Mesothelial cell of epicardium (in vitro differentiated cells): ENCODE data around the gene DPM1. TPM values are rescaled to one million over a fixed set of nuclear protein-coding genes. Genes with fewer than 3 reads are reported as not detected.

ENCODE experiments used
- DNase-seq, 2 experiments: peaks; one replicate each; pipeline ENCODE4 v3.0.0; 2021; ENCODE audit warnings: low spot score in 2 of 2; ENCODE audit not compliant: unreplicated experiment in 2 of 2
- H3K27ac Mint-ChIP-seq: 2 replicates; pipeline ENCODE4 v1.8.0; 2021; ENCODE audit warnings: mixed read lengths
- H3K27me3 Mint-ChIP-seq: 2 replicates; pipeline ENCODE4 v1.8.0; 2021; ENCODE audit warnings: low read depth, mixed read lengths
- H3K36me3 Mint-ChIP-seq: 2 replicates; pipeline ENCODE4 v1.8.0; 2021; ENCODE audit warnings: mixed read lengths
- H3K4me1 Mint-ChIP-seq: 2 replicates; pipeline ENCODE4 v1.8.0; 2021; ENCODE audit warnings: mixed read lengths
- H3K4me3 Mint-ChIP-seq: 2 replicates; pipeline ENCODE4 v1.8.0; 2021; ENCODE audit warnings: mild to moderate bottlenecking, moderate library complexity, mixed read lengths
- H3K9me3 Mint-ChIP-seq: 2 replicates; pipeline ENCODE4 v1.8.0; 2021; ENCODE audit warnings: mixed read lengths
- CTCF ChIP-seq: fragments of 200-600 bp; sonication (generic); IDR thresholded peaks from one replicate; pipeline ENCODE4 v1.5.0; 2021; ENCODE audit warnings: antibody characterized with exemption; ENCODE audit not compliant: unreplicated experiment
- total RNA-seq: library from RNA; stranded (reverse); gene quantifications from 3 replicates; pipeline ENCODE4 v1.2.1, GENCODE V29; 2021

Gene DPM1
- total RNA-seq = 34.5 to 36.5 TPM (median 36.0 TPM) in 3 replicates

- Mint-ChIP-seq H3K36me3 (peaks cover 19% of the 10 kb centered on the region), H3K27ac (peak within 1 kb of the TSS; percentile 100), H3K9me3 (peaks cover 8% of the 10 kb centered on the region), H3K4me3 (peak within 1 kb of the TSS; percentile 97), H3K27me3 (no peaks in the 10 kb centered on the region), H3K4me1 (peaks cover 40% of the 10 kb centered on the region)
- DNase-seq = peak; percentile 72 to 86
- TF ChIP-seq CTCF = no peak
Observed at GRCh38 chr20:50957798-50958614, at the start of gene DPM1. TSS of gene DPM1 (minus strand) at chr20:50958532. CDS start at chr20:50958523, 9 bp downstream.

- Mint-ChIP-seq H3K27me3 (no peaks in the 10 kb centered on the region), H3K4me3 (no peak overlapping the region), H3K4me1 (no peaks in the 10 kb centered on the region), H3K27ac (no peak overlapping the region), H3K36me3 (peaks cover 33% of the 10 kb centered on the region), H3K9me3 (no peaks in the 10 kb centered on the region)
- no peak for TF ChIP-seq CTCF
- DNase-seq = no peak
Observed at GRCh38 chr20:51005214-51005613, 46.9 kb upstream of the DPM1 start.

DNA sequence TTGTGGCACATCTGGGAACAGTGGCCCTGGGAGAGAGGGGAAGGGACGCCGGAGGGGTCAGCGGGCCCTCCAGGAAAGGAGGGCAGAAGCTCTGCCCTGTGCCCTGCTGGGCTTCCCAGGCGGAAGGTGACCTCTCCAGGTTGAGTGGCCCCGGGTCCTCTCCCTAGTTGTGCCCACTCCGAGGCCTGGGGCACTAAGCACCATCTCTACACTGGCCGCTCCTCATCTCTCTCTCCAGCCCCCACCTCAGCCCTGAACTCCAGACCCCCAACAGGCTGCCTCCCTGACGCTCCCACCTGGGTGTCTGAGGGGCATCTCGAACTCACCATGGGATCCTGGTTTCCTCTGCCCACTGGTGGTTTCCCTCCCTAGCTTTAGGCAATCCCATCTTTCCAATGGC, 46.4 kb upstream of the DPM1 start:
- no peaks in the 10 kb centered on the region for H3K9me3 Mint-ChIP-seq
- H3K4me1 Mint-ChIP-seq = no peaks in the 10 kb centered on the region
- TF ChIP-seq CTCF = no peak
- H3K27ac Mint-ChIP-seq = no peak overlapping the region
- H3K36me3 Mint-ChIP-seq = peaks cover 32% of the 10 kb centered on the region
- no peaks in the 10 kb centered on the region for H3K27me3 Mint-ChIP-seq
- DNase-seq = no peak
- H3K4me3 Mint-ChIP-seq = no peak overlapping the region

GRCh38 chr20:51004305-51004727, 46.0 kb upstream of the DPM1 start:
- H3K4me1 Mint-ChIP-seq = no peaks in the 10 kb centered on the region
- no peaks in the 10 kb centered on the region for H3K27me3 Mint-ChIP-seq
- no peak for DNase-seq
- TF ChIP-seq CTCF = no peak
- peaks cover 29% of the 10 kb centered on the region for H3K36me3 Mint-ChIP-seq
- H3K27ac Mint-ChIP-seq = no peak overlapping the region
- H3K9me3 Mint-ChIP-seq = no peaks in the 10 kb centered on the region
- no peak overlapping the region for H3K4me3 Mint-ChIP-seq

DNA sequence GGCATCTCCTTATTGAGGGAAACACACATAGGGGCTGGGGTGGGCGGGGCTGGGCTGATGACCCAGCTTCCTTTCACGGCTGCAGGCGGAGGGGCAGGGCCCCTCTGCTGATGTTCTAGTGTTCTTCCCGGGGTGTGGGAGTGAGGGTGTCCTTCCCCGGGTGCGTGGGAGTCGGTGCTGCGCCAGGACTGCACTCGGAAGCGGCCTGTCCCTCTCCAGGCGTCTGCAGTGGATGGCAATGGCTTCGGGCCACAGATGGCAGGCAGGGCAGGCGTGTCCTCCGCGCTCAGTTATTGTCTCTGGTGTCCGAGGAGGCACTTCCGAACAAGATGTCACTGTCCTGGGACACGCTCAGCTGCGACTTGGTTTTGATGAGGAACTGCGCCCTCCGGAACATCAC, 45.4 kb upstream of the DPM1 start:
- DNase-seq = no peak
- H3K4me1 Mint-ChIP-seq = no peaks in the 10 kb centered on the region
- peaks cover 23% of the 10 kb centered on the region for H3K36me3 Mint-ChIP-seq
- H3K4me3 Mint-ChIP-seq = no peak overlapping the region
- H3K27ac Mint-ChIP-seq = no peak overlapping the region
- TF ChIP-seq CTCF = no peak
- H3K27me3 Mint-ChIP-seq = no peaks in the 10 kb centered on the region
- no peaks in the 10 kb centered on the region for H3K9me3 Mint-ChIP-seq
